Liver (tissue), 9 donors: ENCODE data around the gene TSC1. TPM values are rescaled to one million over a fixed set of nuclear protein-coding genes. Genes with fewer than 3 reads are reported as not detected.
A peak's percentile ranks its signal among the peaks of the same experiment; 100 is the strongest.

ENCODE experiments used
- DNase-seq: peaks from one replicate; pipeline ENCODE4 v3.0.0-alpha.2; 2017; ENCODE audit warnings: low spot score
- H3K27ac ChIP-seq, 2 donors: one replicate each; pipeline ENCODE4 v1.7.0; 2013; ENCODE audit warnings: inconsistent platforms in 2 of 2, low read length in 2 of 2, control low read depth in 1 of 2, low read depth in 1 of 2, mild to moderate bottlenecking in 1 of 2
- H3K27me3 ChIP-seq, 4 donors: one replicate each; pipeline versions ENCODE4 v1.6.1 to v1.7.0; 2013; ENCODE audit warnings: low read length in 3 of 4, inconsistent platforms in 1 of 4, mild to moderate bottlenecking in 1 of 4, moderate library complexity in 1 of 4; ENCODE audit not compliant: control insufficient read depth in 4 of 4, insufficient read depth in 4 of 4
- H3K36me3 ChIP-seq, 4 donors: one replicate each; pipeline versions ENCODE4 v1.6.1 to v1.7.0; 2013; ENCODE audit warnings: low read length in 3 of 4, mild to moderate bottlenecking in 3 of 4, low read depth in 1 of 4, moderate library complexity in 1 of 4; ENCODE audit not compliant: control insufficient read depth in 4 of 4, insufficient read depth in 3 of 4
- H3K4me1 ChIP-seq, 4 donors: one replicate each; pipeline versions ENCODE4 v1.6.1 to v1.7.0; 2013; ENCODE audit warnings: low read length in 3 of 4, mild to moderate bottlenecking in 3 of 4, moderate library complexity in 1 of 4; ENCODE audit not compliant: control insufficient read depth in 4 of 4, insufficient read depth in 4 of 4
- H3K4me3 ChIP-seq, 3 donors: one replicate each; pipeline versions ENCODE4 v1.6.1 to v1.7.0; 2013; ENCODE audit warnings: low read length in 3 of 3, control low read depth in 1 of 3, low read depth in 1 of 3, mild to moderate bottlenecking in 1 of 3
- H3K9ac ChIP-seq, 2 donors: one replicate each; pipeline ENCODE4 v1.7.0; 2013; ENCODE audit warnings: low read length in 2 of 2, mild to moderate bottlenecking in 2 of 2, moderate library complexity in 2 of 2, control low read depth in 1 of 2, low read depth in 1 of 2
- H3K9me3 ChIP-seq, 4 donors: one replicate each; pipeline versions ENCODE4 v1.6.1 to v1.7.0; 2013; ENCODE audit warnings: low read length in 3 of 4; ENCODE audit not compliant: control insufficient read depth in 4 of 4
- EGR1 ChIP-seq, 2 donors: IDR thresholded peaks; 2 replicates each; pipeline ENCODE4 v1.6.1; 2016 to 2018; ENCODE audit warnings: antibody characterized with exemption in 2 of 2, low read depth in 2 of 2
- FOXA2 ChIP-seq: IDR thresholded peaks from 2 replicates; pipeline ENCODE4 v1.6.1; 2016; ENCODE audit warnings: antibody characterized with exemption
- GABPA ChIP-seq, 2 donors: IDR thresholded peaks in 1 of 2; conservative IDR thresholded peaks in 1 of 2; 2 replicates each; pipeline ENCODE4 v1.6.1; 2016; ENCODE audit warnings: antibody characterized with exemption in 2 of 2, mild to moderate bottlenecking in 1 of 2, moderate library complexity in 1 of 2
- HNF4G ChIP-seq: IDR thresholded peaks from 2 replicates; pipeline ENCODE4 v1.6.1; 2016; ENCODE audit warnings: antibody characterized with exemption
- JUND ChIP-seq, 2 donors: IDR thresholded peaks; 2 replicates each; pipeline ENCODE4 v1.6.1; 2016; ENCODE audit warnings: antibody characterized with exemption in 2 of 2
- RAD21 ChIP-seq, 2 donors: IDR thresholded peaks; 2 replicates each; pipeline ENCODE4 v1.6.1; 2016; ENCODE audit warnings: antibody characterized with exemption in 2 of 2, mild to moderate bottlenecking in 2 of 2
- SP1 ChIP-seq: IDR thresholded peaks from 2 replicates; pipeline ENCODE4 v1.6.1; 2018; ENCODE audit warnings: antibody characterized with exemption, mild to moderate bottlenecking
- TAF1 ChIP-seq: conservative IDR thresholded peaks from 2 replicates; pipeline ENCODE4 v1.6.1; 2016; ENCODE audit warnings: antibody characterized with exemption, mild to moderate bottlenecking
- YY1 ChIP-seq: IDR thresholded peaks from 2 replicates; pipeline ENCODE4 v1.6.1; 2016; ENCODE audit warnings: antibody characterized with exemption, mild to moderate bottlenecking
- whole genome bisulfite sequencing: extraction: QIAGEN DNeasy Blood & Tissue Kit; methylation state at CpG from one replicate; pipeline ENCODE4 v1.1.7; 2013; 5-methylcytosine and 5-hydroxymethylcytosine counted together
- polyA plus RNA-seq, 2 donors: library from polyadenylated mRNA; stranded (reverse) in 1 of 2; unstranded in 1 of 2; fragments of 200-250 nt in 1 of 2; fragments of >200 nt in 1 of 2; fragmentation: Nextera tagmentation in 1 of 2; extraction: Ambion mirVana in 1 of 2; gene quantifications; one replicate each; pipeline versions ENCODE4 v1.2.1 to v1.2.3, GENCODE V29; 2013 to 2015
- total RNA-seq, 2 donors: library from RNA; depleted of rRNA; stranded (reverse); fragments of >200 nt; gene quantifications; one replicate each; pipeline ENCODE4 v1.2.3, GENCODE V29; 2014
- TF ChIP-seq, protein P1 (sequence below): IDR thresholded peaks from 2 replicates; pipeline ENCODE4 v1.6.1; 2016; ENCODE audit warnings: antibody characterized with exemption
- TF ChIP-seq, protein P2 (sequence below): IDR thresholded peaks from 2 replicates; pipeline ENCODE4 v1.6.1; 2016; ENCODE audit warnings: antibody characterized with exemption
- TF ChIP-seq, protein P3 (sequence below): fragments of 150-350 bp; IDR thresholded peaks from 2 replicates; pipeline ENCODE4 v1.5.1; 2017; ENCODE audit warnings: improper control_type of control experiment, low read depth, low read length; ENCODE audit not compliant: missing input control
- TF ChIP-seq, protein P4 (sequence below): IDR thresholded peaks from 2 replicates; pipeline ENCODE4 v1.6.1; 2016; ENCODE audit warnings: antibody characterized with exemption
- TF ChIP-seq, protein P5 (sequence below): IDR thresholded peaks from 2 replicates; pipeline ENCODE4 v1.6.1; 2016; ENCODE audit warnings: antibody characterized with exemption, mild to moderate bottlenecking
- donor health status: healthy.
- donor health status: healthy.
- donor health status: healthy.
- donor health status: healthy.
- donor health status: healthy.

The TSC1 gene
- total and polyA plus RNA-seq, 4 donors = 4.6 to 33.5 (median 15.6) TPM

DNA sequence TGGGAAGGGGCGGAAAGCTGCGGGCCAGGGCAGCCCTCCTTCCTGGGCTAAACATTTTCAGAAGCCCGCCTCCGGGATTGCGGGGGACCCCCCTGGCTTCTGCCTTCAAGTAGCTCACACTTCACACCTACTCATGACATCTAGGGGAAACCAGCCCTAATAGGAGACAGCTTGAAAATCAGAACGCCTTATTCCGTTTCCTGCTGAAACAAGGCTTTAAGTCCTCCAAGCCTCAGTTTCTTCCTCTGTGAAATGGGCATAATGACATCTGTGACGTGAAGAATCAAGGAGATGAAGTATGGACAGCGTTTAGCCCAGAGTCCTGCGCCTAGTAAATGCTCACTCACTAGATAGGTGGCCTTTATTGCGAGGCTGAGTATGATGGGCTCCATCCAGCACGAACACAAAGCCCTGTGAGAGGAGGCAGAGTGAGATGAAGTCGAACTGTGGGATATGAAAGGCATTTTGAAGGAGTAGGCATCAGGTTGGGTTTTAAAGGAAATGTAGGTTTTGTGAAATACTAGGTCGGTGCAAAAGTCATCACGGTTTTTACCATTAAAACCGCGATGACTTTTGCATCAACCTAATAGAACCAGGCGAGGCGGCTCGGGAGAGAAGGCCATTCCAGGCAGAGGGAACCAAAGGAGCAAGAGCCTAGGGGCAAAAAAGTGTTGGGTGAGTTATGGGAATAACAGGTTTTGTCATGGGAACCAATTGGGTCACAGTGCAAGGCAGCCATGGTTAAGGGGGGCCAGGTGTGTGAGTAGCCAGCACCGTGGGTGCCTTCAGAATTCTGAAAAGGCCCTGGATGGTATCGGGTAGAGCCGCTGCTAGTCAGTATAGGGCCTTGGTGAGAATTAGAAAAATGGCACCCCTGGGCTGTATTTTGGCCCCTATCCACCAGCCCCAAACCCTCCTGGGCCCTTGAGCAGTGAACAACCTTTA, 1.0 kb upstream of the TSC1 start (continued):
- TF ChIP-seq, protein P1, sequence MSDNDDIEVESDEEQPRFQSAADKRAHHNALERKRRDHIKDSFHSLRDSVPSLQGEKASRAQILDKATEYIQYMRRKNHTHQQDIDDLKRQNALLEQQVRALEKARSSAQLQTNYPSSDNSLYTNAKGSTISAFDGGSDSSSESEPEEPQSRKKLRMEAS = no peak
- no peak for TF ChIP-seq GABPA (IDR thresholded peaks at IDR 0.05 in 1 of 2, conservative IDR thresholded peaks at IDR 0.05 in 1 of 2)
- TF ChIP-seq, protein P2, sequence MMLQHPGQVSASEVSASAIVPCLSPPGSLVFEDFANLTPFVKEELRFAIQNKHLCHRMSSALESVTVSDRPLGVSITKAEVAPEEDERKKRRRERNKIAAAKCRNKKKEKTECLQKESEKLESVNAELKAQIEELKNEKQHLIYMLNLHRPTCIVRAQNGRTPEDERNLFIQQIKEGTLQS = no peak
- TF ChIP-seq YY1 = no peak
- TF ChIP-seq JUND (IDR thresholded peaks at IDR 0.05) = no peak
- TF ChIP-seq, protein P3, sequence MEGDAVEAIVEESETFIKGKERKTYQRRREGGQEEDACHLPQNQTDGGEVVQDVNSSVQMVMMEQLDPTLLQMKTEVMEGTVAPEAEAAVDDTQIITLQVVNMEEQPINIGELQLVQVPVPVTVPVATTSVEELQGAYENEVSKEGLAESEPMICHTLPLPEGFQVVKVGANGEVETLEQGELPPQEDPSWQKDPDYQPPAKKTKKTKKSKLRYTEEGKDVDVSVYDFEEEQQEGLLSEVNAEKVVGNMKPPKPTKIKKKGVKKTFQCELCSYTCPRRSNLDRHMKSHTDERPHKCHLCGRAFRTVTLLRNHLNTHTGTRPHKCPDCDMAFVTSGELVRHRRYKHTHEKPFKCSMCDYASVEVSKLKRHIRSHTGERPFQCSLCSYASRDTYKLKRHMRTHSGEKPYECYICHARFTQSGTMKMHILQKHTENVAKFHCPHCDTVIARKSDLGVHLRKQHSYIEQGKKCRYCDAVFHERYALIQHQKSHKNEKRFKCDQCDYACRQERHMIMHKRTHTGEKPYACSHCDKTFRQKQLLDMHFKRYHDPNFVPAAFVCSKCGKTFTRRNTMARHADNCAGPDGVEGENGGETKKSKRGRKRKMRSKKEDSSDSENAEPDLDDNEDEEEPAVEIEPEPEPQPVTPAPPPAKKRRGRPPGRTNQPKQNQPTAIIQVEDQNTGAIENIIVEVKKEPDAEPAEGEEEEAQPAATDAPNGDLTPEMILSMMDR = no peak

DNA sequence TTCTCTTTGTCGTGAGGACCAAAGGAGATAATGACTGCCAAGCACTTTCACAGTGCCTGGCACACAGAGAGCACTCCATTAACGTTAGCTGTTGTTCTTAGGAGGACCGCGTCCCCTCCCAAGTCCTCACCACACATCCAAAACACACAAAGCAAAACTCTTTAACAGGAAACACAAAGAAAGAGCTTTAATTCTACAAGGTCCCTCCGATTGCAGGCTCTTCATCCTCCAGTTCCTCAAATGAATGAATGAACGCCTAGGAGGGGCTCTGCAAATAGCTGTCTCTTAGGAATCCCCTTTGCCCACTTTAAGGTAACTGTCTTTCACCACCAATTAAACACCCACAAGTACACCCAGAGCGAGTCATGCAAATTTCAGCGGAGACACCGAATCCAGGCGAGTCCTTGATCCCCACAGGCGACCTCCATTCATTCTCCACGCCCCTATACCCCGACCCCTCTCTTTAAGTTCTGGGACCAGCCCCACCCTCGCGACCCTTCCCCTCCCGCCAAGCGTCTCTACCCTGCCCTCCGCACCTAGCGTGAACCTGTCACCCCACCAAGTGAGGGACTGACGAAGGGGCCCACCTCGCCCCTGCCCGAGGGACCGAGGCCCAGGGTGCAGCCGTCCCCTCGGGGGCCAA, 644 bp downstream of the TSC1 start:
- Histone ChIP-seq H3K4me3 (peak overlapping the region; percentile 95 to 99 (median 96)), H3K9ac (peak overlapping the region; percentile 79 to 97), H3K4me1 (peaks cover 3 to 23% (median 18%) of the 10 kb centered on the region in 4 donors), H3K27me3 (no peaks in the 10 kb centered on the region), H3K27ac (peak overlapping the region; percentile 98), H3K9me3 (no peaks in the 10 kb centered on the region), H3K36me3 (no peaks in the 10 kb centered on the region)
- no peak for TF ChIP-seq FOXA2
- TF ChIP-seq SP1 = no peak
- TF ChIP-seq EGR1 (IDR thresholded peaks at IDR 0.05; ENCODE audit: low read depth in 2 of 2) = no peak
- TF ChIP-seq JUND (IDR thresholded peaks at IDR 0.05) = no peak
- WGBS = 2% methylated on average over 25 of the region's 25 CpGs
- no peak for DNase-seq

DNA sequence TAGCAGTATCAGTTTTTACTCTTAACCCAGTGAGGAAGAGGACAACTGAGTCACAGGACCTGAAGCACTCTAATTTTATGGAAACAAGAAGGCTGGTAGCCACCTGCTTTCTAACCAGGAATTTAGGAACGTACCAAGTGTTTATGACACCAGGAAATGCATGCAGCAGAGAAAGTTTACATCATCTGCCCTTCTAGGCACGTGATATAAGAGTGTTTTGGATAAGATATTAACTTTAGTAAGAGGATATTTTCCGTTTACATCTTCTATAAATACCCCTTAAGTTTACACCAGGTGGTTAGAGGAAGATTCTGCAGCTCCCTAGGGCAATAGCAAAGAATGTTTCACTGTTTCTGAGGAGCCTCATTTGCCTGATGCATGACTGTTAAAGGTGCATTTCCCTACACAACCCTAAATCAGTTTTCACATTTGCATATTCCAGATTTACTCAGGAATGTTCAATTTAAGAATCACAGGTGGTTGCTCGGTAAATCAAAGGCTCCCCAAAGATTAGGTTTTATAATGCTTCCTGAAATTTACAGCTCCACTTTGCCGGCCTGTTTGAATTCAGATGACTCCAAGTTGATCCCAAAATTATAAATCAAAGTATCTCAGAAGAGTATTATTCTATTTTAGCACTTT, 1.8 kb downstream of the TSC1 start:
- DNase-seq = no peak
- no peak overlapping the region for H3K27ac ChIP-seq
- H3K27me3 ChIP-seq = no peaks in the 10 kb centered on the region
- no peaks in the 10 kb centered on the region for H3K9me3 ChIP-seq
- H3K9ac ChIP-seq = no peak overlapping the region
- peaks cover 3 to 23% (median 18%) of the 10 kb centered on the region in 4 donors for H3K4me1 ChIP-seq
- H3K4me3 ChIP-seq = no peak overlapping the region
- TF ChIP-seq TAF1 (no peak), RAD21 (IDR thresholded peaks at IDR 0.05) (no peak), JUND (IDR thresholded peaks at IDR 0.05) (no peak), EGR1 (IDR thresholded peaks at IDR 0.05; ENCODE audit: low read depth in 2 of 2) (no peak), SP1 (no peak), GABPA (IDR thresholded peaks at IDR 0.05 in 1 of 2, conservative IDR thresholded peaks at IDR 0.05 in 1 of 2) (no peak), HNF4G (no peak)
- TF ChIP-seq, protein P3 = no peak
- TF ChIP-seq, protein P4, sequence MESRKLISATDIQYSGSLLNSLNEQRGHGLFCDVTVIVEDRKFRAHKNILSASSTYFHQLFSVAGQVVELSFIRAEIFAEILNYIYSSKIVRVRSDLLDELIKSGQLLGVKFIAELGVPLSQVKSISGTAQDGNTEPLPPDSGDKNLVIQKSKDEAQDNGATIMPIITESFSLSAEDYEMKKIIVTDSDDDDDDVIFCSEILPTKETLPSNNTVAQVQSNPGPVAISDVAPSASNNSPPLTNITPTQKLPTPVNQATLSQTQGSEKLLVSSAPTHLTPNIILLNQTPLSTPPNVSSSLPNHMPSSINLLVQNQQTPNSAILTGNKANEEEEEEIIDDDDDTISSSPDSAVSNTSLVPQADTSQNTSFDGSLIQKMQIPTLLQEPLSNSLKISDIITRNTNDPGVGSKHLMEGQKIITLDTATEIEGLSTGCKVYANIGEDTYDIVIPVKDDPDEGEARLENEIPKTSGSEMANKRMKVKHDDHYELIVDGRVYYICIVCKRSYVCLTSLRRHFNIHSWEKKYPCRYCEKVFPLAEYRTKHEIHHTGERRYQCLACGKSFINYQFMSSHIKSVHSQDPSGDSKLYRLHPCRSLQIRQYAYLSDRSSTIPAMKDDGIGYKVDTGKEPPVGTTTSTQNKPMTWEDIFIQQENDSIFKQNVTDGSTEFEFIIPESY = no peak
- TF ChIP-seq, protein P5, sequence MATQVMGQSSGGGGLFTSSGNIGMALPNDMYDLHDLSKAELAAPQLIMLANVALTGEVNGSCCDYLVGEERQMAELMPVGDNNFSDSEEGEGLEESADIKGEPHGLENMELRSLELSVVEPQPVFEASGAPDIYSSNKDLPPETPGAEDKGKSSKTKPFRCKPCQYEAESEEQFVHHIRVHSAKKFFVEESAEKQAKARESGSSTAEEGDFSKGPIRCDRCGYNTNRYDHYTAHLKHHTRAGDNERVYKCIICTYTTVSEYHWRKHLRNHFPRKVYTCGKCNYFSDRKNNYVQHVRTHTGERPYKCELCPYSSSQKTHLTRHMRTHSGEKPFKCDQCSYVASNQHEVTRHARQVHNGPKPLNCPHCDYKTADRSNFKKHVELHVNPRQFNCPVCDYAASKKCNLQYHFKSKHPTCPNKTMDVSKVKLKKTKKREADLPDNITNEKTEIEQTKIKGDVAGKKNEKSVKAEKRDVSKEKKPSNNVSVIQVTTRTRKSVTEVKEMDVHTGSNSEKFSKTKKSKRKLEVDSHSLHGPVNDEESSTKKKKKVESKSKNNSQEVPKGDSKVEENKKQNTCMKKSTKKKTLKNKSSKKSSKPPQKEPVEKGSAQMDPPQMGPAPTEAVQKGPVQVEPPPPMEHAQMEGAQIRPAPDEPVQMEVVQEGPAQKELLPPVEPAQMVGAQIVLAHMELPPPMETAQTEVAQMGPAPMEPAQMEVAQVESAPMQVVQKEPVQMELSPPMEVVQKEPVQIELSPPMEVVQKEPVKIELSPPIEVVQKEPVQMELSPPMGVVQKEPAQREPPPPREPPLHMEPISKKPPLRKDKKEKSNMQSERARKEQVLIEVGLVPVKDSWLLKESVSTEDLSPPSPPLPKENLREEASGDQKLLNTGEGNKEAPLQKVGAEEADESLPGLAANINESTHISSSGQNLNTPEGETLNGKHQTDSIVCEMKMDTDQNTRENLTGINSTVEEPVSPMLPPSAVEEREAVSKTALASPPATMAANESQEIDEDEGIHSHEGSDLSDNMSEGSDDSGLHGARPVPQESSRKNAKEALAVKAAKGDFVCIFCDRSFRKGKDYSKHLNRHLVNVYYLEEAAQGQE = no peak
- WGBS = 64% methylated on average over 5 of the region's 5 CpGs
- no peaks in the 10 kb centered on the region for H3K36me3 ChIP-seq
